NCI-H2196 treated with DMSO at 0.1 percent for 48 hours (cell line): Measurements from ENCODE around the gene GZMM.

ENCODE experiments used
- DNase-seq: peaks from one replicate; lab custom pipeline; 2025; ENCODE audit not compliant: unreplicated experiment; lab: John Stamatoyannopoulos, UW

Gene GZMM

GRCh38 chr19:543910-544608, at the start of gene GZMM:
TSS of gene GZMM (plus strand) at chr19:544053. CDS start at chr19:544072, 19 bp downstream.
- no peak for DNase-seq

- no peak for DNase-seq
Measured at GRCh38 chr19:494171-495080, 49.4 kb upstream of the GZMM start.

GRCh38 chr19:495081-495401, 48.8 kb upstream of the GZMM start:
- DNase-seq: no peak

- no peak for DNase-seq
Measured at GRCh38 chr19:495402-496111, 48.3 kb upstream of the GZMM start.

- no peak for DNase-seq
Measured at GRCh38 chr19:496112-496665, 47.7 kb upstream of the GZMM start, which contains the start of gene MADCAM1. TSS of gene MADCAM1 (plus strand) at chr19:496486. CDS start at chr19:496500, 14 bp downstream.

- no peak for DNase-seq
Measured at GRCh38 chr19:496986-497385, 46.9 kb upstream of the GZMM start.

GRCh38 chr19:497491-497868, 46.4 kb upstream of the GZMM start:
- no peak for DNase-seq

- no peak for DNase-seq
Measured at GRCh38 chr19:497869-498510, 45.9 kb upstream of the GZMM start.

GRCh38 chr19:498511-498891, 45.4 kb upstream of the GZMM start:
- DNase-seq: no peak

GRCh38 chr19:498977-499623, 44.8 kb upstream of the GZMM start:
- no peak for DNase-seq

GRCh38 chr19:501646-502045, 42.2 kb upstream of the GZMM start:
- DNase-seq: no peak

GRCh38 chr19:504616-505015, 39.2 kb upstream of the GZMM start:
- no peak for DNase-seq

- peak; percentile 99 for DNase-seq
Measured at GRCh38 chr19:506404-507285, 37.2 kb upstream of the GZMM start.

- peak; percentile 77 for DNase-seq
Measured at GRCh38 chr19:507286-508203, 36.3 kb upstream of the GZMM start, which contains the start of gene TPGS1. TSS of gene TPGS1 (plus strand) at chr19:507497. CDS start at chr19:507507, 10 bp downstream.

- DNase-seq: no peak
Measured at GRCh38 chr19:508204-509150, 35.4 kb upstream of the GZMM start.

- DNase-seq: peak; percentile 82
Measured at GRCh38 chr19:510606-511100, 33.2 kb upstream of the GZMM start.
